HG02943 (cell line): ENCODE results near the gene IRF4.

Experiments
- ATAC-seq: cut with Tn5 transposase; IDR thresholded peaks from one replicate; pipeline ENCODE4 v1.9.1; 2021; ENCODE audit warnings: mild to moderate bottlenecking, low read depth, moderate library complexity; ENCODE audit not compliant: unreplicated experiment

The IRF4 gene

DNA sequence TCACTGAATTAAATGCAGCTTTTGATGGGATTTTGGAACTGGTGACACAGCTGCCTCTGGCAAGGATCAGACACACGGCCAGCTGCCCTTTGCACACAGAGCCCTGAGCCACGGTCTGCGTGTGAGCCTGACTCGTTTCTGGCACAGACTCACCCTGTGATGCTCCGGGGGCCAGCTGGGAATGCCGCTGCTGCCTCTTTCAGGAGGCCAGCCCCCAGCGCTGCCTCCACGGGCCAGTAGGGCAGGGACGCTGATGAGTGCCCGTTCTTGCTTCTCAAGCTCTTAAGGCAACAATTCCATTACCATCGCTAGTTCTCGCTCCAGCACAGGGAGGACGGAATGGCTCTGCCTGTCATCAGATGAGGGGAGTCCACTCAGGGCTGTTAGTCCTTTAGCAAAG lies 61.6 kb downstream of the IRF4 start:
- no peak for ATAC-seq

DNA sequence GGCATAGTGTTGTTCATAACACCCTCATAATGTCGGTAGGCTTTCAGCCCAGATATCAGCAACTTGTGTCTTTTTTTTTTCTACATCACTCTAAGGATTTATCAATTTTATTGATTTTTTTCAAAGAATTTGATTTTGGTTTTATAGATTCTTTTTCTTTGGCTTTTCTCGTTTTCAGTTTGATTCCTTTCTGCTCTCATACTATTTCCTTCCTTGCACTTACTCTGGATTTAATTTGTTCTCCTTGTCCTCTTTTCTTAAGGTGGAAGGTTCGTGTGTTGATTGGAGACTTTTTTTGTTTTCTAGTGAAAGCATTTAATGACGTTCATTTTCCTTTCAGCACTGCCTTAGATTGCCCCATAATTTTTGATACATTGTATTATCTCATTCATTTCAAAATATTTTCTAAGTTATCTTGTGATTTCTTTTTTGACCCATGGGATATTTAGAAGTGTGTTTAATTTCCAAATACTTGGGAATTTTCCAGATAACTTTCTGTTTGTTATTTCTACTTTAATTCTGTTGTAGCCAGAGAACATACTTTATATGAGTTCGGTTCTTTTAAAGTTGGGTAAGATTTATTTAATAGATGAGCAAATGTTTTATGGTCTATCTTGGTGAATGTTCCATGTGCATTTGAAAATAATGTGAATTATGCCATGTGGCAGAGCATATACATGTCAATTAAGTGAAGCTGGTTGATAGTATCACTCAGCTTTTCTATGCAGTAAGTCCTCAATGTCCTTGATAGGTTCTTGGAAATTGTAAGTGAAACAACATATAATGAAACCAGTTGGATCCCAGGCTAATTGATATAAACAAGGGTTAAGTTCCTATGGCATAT lies 62.8 kb downstream of the IRF4 start:
- ATAC-seq, result no peak

GRCh38 chr6:455006-455585 lies 63.5 kb downstream of the IRF4 start:
- no peak for ATAC-seq

GRCh38 chr6:455835-456234 lies 64.3 kb downstream of the IRF4 start:
- no peak for ATAC-seq

- no peak for ATAC-seq
Observed at GRCh38 chr6:456358-456867, 64.9 kb downstream of the IRF4 start.

- ATAC-seq, result no peak
Observed at GRCh38 chr6:456887-457286, 65.3 kb downstream of the IRF4 start.
